HepG2 (cell line): Measurements from ENCODE around the gene MAB21L1. TPM values are rescaled to one million over a fixed set of nuclear protein-coding genes. Genes with fewer than 3 reads are reported as not detected.

Experiments used
- AGO2 ChIP-seq: fragments of 200-400 bp; formaldehyde crosslinking; optimal IDR thresholded peaks from 2 replicates; pipeline ENCODE3; 2017; ENCODE audit warnings: mild to moderate bottlenecking, low read depth, low read length, moderate library complexity
- FOXP4 ChIP-seq: sonication (generic); formaldehyde crosslinking; IDR thresholded peaks from 2 replicates; pipeline ENCODE4 v1.4.0; 2020; ENCODE audit warnings: missing genetic modification reagents
- KLF13 ChIP-seq: sonication (generic); formaldehyde crosslinking; IDR thresholded peaks from 2 replicates; pipeline ENCODE4 v1.4.0; 2020; ENCODE audit warnings: mild to moderate bottlenecking, missing genetic modification reagents
- MAFF ChIP-seq: IDR thresholded peaks from 2 replicates; pipeline ENCODE4 v1.6.1; 2011; ENCODE audit warnings: low read depth, low read length, improper control_type of control experiment
- MAFK ChIP-seq, 2 experiments: IDR thresholded peaks in 1 of 2; conservative IDR thresholded peaks in 1 of 2; 2 replicates each; pipeline ENCODE4 v1.6.1; 2011; ENCODE audit warnings: improper control_type of control experiment in 2 of 2, low read length in 2 of 2
- REPIN1 ChIP-seq: sonication (generic); formaldehyde crosslinking; IDR thresholded peaks from 2 replicates; pipeline ENCODE4 v1.8.0; 2022; ENCODE audit warnings: missing genetic modification reagents, low read depth, mild to moderate bottlenecking, borderline replicate concordance
- ZBTB3 ChIP-seq: sonication (generic); formaldehyde crosslinking; IDR thresholded peaks from 2 replicates; pipeline ENCODE4 v1.4.0; 2020; ENCODE audit warnings: low read depth, mild to moderate bottlenecking, moderate library complexity, missing genetic modification reagents, borderline replicate concordance
- polyA plus RNA-seq, 8 experiments: library from polyadenylated mRNA; depleted of rRNA in 3 of 8; stranded (reverse) in 7 of 8; unstranded in 1 of 8; fragments of >200 nt; fragmentation: Illumina TruSeq in 4 of 8; extraction: Trizol in 4 of 8; gene quantifications; 2 replicates each; pipeline versions ENCODE4 v1.2.1 to v1.2.3, GENCODE V29; 2011 to 2016; ENCODE audit warnings: low read depth in 4 of 8, missing spikeins in 1 of 8, mixed read lengths in 1 of 8; ENCODE audit not compliant: insufficient read depth in 1 of 8
- total RNA-seq, 5 experiments: library from RNA; depleted of rRNA; stranded (reverse); fragments of >200 nt; fragmentation: Illumina TruSeq; extraction: Trizol; gene quantifications; 2 replicates each; pipeline ENCODE4 v1.2.3, GENCODE V29; 2016; ENCODE audit warnings: low read depth in 1 of 5
- TF ChIP-seq, protein P1 (sequence below): sonication (generic); formaldehyde crosslinking; IDR thresholded peaks from one replicate; pipeline ENCODE4 v1.5.1; 2020; ENCODE audit warnings: mild to moderate bottlenecking, missing genetic modification reagents; ENCODE audit errors: not compliant biosample characterization

The MAB21L1 gene
- total and polyA plus RNA-seq, 2 of the 13 experiments (the other 11 are each of a cell fraction or from before 2014, with no cell fraction given), result not detected

- TF ChIP-seq, protein P1, sequence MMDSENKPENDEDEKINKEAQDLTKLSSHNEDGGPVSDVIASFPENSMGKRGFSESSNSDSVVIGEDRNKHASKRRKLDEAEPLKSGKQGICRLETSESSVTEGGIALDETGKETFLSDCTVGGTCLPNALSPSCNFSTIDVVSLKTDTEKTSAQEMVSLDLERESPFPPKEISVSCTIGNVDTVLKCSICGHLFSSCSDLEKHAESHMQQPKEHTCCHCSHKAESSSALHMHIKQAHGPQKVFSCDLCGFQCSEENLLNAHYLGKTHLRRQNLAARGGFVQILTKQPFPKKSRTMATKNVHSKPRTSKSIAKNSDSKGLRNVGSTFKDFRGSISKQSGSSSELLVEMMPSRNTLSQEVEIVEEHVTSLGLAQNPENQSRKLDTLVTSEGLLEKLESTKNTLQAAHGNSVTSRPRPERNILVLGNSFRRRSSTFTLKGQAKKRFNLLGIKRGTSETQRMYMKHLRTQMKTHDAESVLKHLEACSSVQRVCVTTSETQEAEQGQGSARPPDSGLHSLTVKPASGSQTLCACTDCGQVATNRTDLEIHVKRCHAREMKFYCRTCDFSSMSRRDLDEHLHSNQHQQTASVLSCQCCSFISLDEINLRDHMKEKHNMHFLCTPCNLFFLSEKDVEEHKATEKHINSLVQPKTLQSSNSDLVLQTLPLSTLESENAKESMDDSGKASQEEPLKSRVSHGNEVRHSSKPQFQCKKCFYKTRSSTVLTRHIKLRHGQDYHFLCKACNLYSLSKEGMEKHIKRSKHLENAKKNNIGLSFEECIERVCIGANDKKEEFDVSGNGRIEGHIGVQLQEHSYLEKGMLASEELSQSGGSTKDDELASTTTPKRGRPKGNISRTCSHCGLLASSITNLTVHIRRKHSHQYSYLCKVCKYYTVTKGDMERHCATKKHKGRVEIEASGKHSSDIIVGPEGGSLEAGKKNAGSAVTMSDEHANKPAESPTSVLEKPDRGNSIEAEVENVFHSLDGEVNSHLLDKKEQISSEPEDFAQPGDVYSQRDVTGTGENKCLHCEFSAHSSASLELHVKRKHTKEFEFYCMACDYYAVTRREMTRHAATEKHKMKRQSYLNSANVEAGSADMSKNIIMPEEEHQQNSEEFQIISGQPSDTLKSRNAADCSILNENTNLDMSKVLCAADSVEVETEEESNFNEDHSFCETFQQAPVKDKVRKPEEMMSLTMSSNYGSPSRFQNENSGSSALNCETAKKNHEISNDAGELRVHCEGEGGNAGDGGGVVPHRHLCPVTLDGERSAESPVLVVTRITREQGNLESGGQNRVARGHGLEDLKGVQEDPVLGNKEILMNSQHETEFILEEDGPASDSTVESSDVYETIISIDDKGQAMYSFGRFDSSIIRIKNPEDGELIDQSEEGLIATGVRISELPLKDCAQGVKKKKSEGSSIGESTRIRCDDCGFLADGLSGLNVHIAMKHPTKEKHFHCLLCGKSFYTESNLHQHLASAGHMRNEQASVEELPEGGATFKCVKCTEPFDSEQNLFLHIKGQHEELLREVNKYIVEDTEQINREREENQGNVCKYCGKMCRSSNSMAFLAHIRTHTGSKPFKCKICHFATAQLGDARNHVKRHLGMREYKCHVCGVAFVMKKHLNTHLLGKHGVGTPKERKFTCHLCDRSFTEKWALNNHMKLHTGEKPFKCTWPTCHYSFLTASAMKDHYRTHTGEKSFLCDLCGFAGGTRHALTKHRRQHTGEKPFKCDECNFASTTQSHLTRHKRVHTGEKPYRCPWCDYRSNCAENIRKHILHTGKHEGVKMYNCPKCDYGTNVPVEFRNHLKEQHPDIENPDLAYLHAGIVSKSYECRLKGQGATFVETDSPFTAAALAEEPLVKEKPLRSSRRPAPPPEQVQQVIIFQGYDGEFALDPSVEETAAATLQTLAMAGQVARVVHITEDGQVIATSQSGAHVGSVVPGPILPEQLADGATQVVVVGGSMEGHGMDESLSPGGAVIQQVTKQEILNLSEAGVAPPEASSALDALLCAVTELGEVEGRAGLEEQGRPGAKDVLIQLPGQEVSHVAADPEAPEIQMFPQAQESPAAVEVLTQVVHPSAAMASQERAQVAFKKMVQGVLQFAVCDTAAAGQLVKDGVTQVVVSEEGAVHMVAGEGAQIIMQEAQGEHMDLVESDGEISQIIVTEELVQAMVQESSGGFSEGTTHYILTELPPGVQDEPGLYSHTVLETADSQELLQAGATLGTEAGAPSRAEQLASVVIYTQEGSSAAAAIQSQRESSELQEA (CRISPR knock-in tag), result no peak
- TF ChIP-seq REPIN1 (CRISPR knock-in tag), result no peak
- peak; percentile 38 to 83; a peak in 3 of 4 replicates for TF ChIP-seq MAFK (conservative IDR thresholded peaks at IDR 0.05 in 1 of 2, IDR thresholded peaks at IDR 0.05 in 1 of 2; ENCODE audit: low read length in 2 of 2)
- no peak for TF ChIP-seq AGO2
- TF ChIP-seq ZBTB3 (CRISPR knock-in tag), result no peak
- TF ChIP-seq KLF13 (CRISPR knock-in tag), result no peak
- TF ChIP-seq FOXP4 (CRISPR knock-in tag), result no peak
- TF ChIP-seq MAFF, result peak; percentile 58; the same call in 1 of the 2 replicates
Measured at GRCh38 chr13:35455022-35455421, 21.5 kb downstream of the MAB21L1 start (continued).
